ENCODE data around the gene FBXL16. TPM values are rescaled to one million over a fixed set of nuclear protein-coding genes. Genes with fewer than 3 reads are reported as not detected.

The FBXL16 gene
- total and polyA plus RNA-seq, 2 experiments from 2014 or later: 8.9 to 12.6 TPM

DNA sequence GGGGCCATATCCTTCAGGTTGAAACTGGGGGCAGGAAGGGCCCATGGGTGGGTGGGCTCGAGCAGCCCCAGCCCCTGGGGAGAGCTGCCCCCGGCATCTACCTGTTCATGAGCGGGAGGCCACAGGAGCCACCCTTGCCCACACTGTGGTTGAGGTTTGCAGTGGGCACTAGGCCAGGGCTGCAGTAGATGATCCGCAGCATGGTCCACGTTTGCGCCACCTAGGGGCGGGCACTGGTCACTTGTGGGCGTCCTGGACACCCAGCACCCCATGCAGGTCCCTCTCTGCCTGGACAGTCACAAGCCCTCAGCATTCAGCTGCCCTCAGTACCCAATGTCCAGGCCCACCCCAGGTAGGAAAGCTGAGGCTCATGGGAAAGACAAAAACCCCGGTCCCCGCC lies 19.6 kb downstream of the FBXL16 start (continued):
- TF ChIP-seq, protein P1, sequence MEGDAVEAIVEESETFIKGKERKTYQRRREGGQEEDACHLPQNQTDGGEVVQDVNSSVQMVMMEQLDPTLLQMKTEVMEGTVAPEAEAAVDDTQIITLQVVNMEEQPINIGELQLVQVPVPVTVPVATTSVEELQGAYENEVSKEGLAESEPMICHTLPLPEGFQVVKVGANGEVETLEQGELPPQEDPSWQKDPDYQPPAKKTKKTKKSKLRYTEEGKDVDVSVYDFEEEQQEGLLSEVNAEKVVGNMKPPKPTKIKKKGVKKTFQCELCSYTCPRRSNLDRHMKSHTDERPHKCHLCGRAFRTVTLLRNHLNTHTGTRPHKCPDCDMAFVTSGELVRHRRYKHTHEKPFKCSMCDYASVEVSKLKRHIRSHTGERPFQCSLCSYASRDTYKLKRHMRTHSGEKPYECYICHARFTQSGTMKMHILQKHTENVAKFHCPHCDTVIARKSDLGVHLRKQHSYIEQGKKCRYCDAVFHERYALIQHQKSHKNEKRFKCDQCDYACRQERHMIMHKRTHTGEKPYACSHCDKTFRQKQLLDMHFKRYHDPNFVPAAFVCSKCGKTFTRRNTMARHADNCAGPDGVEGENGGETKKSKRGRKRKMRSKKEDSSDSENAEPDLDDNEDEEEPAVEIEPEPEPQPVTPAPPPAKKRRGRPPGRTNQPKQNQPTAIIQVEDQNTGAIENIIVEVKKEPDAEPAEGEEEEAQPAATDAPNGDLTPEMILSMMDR (conservative IDR thresholded peaks at IDR 0.05; ENCODE audit: low read depth in 2 of 2): peak; percentile 51 to 76

- no peaks in the 10 kb centered on the region; the same call in 2 of the 3 replicates for H3K9me3 Mint-ChIP-seq
- TF ChIP-seq ZNF331 (CRISPR knock-in tag; IDR thresholded peaks at IDR 0.05; ENCODE audit: low read depth) (no peak), CREB1 (CRISPR knock-in tag; IDR thresholded peaks at IDR 0.05; ENCODE audit: low read depth) (no peak), STAT1 (IDR thresholded peaks at IDR 0.05; ENCODE audit: unreplicated experiment) (no peak), EZH2phosphoT487 (IDR thresholded peaks at IDR 0.05; ENCODE audit: unreplicated experiment) (no peak), NANOG (IDR thresholded peaks at IDR 0.05; ENCODE audit: borderline replicate concordance) (no peak), JUNB (IDR thresholded peaks at IDR 0.05; ENCODE audit: unreplicated experiment) (no peak), ZNF114 (CRISPR knock-in tag; IDR thresholded peaks at IDR 0.05) (no peak), POLR2AphosphoS5 (IDR thresholded peaks at IDR 0.05; ENCODE audit: low read depth) (no peak), EZH2 (IDR thresholded peaks at IDR 0.05; ENCODE audit: low read depth, unreplicated experiment) (no peak)
- TF ChIP-seq, protein P2, sequence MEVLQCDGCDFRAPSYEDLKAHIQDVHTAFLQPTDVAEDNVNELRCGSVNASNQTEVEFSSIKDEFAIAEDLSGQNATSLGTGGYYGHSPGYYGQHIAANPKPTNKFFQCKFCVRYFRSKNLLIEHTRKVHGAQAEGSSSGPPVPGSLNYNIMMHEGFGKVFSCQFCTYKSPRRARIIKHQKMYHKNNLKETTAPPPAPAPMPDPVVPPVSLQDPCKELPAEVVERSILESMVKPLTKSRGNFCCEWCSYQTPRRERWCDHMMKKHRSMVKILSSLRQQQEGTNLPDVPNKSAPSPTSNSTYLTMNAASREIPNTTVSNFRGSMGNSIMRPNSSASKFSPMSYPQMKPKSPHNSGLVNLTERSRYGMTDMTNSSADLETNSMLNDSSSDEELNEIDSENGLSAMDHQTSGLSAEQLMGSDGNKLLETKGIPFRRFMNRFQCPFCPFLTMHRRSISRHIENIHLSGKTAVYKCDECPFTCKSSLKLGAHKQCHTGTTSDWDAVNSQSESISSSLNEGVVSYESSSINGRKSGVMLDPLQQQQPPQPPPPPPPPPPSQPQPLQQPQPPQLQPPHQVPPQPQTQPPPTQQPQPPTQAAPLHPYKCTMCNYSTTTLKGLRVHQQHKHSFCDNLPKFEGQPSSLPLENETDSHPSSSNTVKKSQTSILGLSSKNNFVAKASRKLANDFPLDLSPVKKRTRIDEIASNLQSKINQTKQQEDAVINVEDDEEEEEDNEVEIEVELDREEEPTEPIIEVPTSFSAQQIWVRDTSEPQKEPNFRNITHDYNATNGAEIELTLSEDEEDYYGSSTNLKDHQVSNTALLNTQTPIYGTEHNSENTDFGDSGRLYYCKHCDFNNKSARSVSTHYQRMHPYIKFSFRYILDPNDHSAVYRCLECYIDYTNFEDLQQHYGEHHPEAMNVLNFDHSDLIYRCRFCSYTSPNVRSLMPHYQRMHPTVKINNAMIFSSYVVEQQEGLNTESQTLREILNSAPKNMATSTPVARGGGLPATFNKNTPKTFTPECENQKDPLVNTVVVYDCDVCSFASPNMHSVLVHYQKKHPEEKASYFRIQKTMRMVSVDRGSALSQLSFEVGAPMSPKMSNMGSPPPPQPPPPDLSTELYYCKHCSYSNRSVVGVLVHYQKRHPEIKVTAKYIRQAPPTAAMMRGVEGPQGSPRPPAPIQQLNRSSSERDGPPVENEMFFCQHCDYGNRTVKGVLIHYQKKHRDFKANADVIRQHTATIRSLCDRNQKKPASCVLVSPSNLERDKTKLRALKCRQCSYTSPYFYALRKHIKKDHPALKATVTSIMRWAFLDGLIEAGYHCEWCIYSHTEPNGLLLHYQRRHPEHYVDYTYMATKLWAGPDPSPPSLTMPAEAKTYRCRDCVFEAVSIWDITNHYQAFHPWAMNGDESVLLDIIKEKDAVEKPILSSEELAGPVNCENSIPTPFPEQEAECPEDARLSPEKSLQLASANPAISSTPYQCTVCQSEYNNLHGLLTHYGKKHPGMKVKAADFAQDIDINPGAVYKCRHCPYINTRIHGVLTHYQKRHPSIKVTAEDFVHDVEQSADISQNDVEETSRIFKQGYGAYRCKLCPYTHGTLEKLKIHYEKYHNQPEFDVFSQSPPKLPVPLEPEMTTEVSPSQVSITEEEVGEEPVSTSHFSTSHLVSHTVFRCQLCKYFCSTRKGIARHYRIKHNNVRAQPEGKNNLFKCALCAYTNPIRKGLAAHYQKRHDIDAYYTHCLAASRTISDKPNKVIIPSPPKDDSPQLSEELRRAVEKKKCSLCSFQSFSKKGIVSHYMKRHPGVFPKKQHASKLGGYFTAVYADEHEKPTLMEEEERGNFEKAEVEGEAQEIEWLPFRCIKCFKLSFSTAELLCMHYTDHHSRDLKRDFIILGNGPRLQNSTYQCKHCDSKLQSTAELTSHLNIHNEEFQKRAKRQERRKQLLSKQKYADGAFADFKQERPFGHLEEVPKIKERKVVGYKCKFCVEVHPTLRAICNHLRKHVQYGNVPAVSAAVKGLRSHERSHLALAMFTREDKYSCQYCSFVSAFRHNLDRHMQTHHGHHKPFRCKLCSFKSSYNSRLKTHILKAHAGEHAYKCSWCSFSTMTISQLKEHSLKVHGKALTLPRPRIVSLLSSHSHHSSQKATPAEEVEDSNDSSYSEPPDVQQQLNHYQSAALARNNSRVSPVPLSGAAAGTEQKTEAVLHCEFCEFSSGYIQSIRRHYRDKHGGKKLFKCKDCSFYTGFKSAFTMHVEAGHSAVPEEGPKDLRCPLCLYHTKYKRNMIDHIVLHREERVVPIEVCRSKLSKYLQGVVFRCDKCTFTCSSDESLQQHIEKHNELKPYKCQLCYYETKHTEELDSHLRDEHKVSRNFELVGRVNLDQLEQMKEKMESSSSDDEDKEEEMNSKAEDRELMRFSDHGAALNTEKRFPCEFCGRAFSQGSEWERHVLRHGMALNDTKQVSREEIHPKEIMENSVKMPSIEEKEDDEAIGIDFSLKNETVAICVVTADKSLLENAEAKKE (CRISPR knock-in tag; IDR thresholded peaks at IDR 0.05): no peak
- TF ChIP-seq, protein P3, sequence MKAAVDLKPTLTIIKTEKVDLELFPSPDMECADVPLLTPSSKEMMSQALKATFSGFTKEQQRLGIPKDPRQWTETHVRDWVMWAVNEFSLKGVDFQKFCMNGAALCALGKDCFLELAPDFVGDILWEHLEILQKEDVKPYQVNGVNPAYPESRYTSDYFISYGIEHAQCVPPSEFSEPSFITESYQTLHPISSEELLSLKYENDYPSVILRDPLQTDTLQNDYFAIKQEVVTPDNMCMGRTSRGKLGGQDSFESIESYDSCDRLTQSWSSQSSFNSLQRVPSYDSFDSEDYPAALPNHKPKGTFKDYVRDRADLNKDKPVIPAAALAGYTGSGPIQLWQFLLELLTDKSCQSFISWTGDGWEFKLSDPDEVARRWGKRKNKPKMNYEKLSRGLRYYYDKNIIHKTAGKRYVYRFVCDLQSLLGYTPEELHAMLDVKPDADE (IDR thresholded peaks at IDR 0.05): no peak
- TF ChIP-seq, protein P1 (conservative IDR thresholded peaks at IDR 0.05; ENCODE audit: low read depth in 2 of 2): no peak
Observed at GRCh38 chr16:684961-685696, 20.5 kb downstream of the FBXL16 start.

More at GRCh38 chr16:684961-685696, 20.5 kb downstream of the FBXL16 start:
- Histone ChIP-seq H3K4me2 (no peak overlapping the region), H3K4me3 (no peak overlapping the region), H3F3A (replicated peaks; ENCODE audit: low read depth) (peaks cover 24% of the 10 kb centered on the region), H3K79me2 (replicated peaks; ENCODE audit: insufficient read depth) (peaks cover 9% of the 10 kb centered on the region; the same call in 1 of the 2 replicates), H3K27ac (ENCODE audit: low read depth) (no peak overlapping the region), H4K20me1 (replicated peaks; ENCODE audit: insufficient read depth) (peaks cover 14% of the 10 kb centered on the region; the same call in 1 of the 2 replicates), H3K27me3 (ENCODE audit: insufficient read depth) (no peaks in the 10 kb centered on the region), H3K9me2 (ENCODE audit: insufficient read depth) (no peaks in the 10 kb centered on the region), H3K36me3 (ENCODE audit: insufficient read depth) (no peaks in the 10 kb centered on the region; the same call in 1 of the 2 replicates), H3K4me1 (ENCODE audit: insufficient read depth) (peaks cover 5% of the 10 kb centered on the region; the same call in 1 of the 2 replicates), H2AFZ (no peak overlapping the region)
- Mint-ChIP-seq H3K36me3 (ENCODE audit: low read depth) (peaks cover 34% of the 10 kb centered on the region), H3K27ac (no peak overlapping the region), H3K27me3 (ENCODE audit: insufficient read depth, low read depth, poor library complexity) (peaks cover 20% of the 10 kb centered on the region), H3K4me1 (peaks cover 15% of the 10 kb centered on the region), H3K4me3 (no peak overlapping the region)
- no peak for ATAC-seq
- no peak for DNase-seq (ENCODE audit: low spot score)

Measured in GM23338 (cell line).